Right lobe of liver (tissue), 4 donors: Measurements from ENCODE around the gene TNFRSF8.

Experiments
- CTCF ChIP-seq, 4 donors: fragments of 200-600 bp in 3 of 4; fragments of 450-650 bp in 1 of 4; IDR thresholded peaks; one replicate each; pipeline versions ENCODE4 v1.5.1 to v1.8.0; 2016 to 2022; ENCODE audit warnings: antibody characterized with exemption in 4 of 4, mild to moderate bottlenecking in 2 of 4
- POLR2A ChIP-seq: fragments of 450-650 bp; IDR thresholded peaks from one replicate; pipeline ENCODE4 v1.6.1; 2017; ENCODE audit warnings: antibody characterized with exemption, mild to moderate bottlenecking
- donor health status: DM: no; HTN: no; CAD: no.
- donor health status: DM: no; HTN: no; CAD: no.
- donor health status: DM: no; HTN: yes; CAD: no.

- no peak for TF ChIP-seq CTCF (IDR thresholded peaks at IDR 0.05)
- TF ChIP-seq POLR2A: no peak
These were observed 24.8 kb downstream of the TNFRSF8 start for GRCh38 chr1:12087797-12088314.
